Measurements from ENCODE around the gene C1QTNF2.

Gene C1QTNF2

GRCh38 chr5:160311491-160312133 lies 58.8 kb downstream of the C1QTNF2 start:
- H3K27ac ChIP-seq: no peak overlapping the region; the same call in 1 of the 2 replicates
- TF ChIP-seq, protein P1, sequence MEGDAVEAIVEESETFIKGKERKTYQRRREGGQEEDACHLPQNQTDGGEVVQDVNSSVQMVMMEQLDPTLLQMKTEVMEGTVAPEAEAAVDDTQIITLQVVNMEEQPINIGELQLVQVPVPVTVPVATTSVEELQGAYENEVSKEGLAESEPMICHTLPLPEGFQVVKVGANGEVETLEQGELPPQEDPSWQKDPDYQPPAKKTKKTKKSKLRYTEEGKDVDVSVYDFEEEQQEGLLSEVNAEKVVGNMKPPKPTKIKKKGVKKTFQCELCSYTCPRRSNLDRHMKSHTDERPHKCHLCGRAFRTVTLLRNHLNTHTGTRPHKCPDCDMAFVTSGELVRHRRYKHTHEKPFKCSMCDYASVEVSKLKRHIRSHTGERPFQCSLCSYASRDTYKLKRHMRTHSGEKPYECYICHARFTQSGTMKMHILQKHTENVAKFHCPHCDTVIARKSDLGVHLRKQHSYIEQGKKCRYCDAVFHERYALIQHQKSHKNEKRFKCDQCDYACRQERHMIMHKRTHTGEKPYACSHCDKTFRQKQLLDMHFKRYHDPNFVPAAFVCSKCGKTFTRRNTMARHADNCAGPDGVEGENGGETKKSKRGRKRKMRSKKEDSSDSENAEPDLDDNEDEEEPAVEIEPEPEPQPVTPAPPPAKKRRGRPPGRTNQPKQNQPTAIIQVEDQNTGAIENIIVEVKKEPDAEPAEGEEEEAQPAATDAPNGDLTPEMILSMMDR (conservative IDR thresholded peaks at IDR 0.05): no peak
- TF ChIP-seq ZFX (IDR thresholded peaks at IDR 0.05): no peak

- TF ChIP-seq, protein P1 (conservative IDR thresholded peaks at IDR 0.05): no peak
- TF ChIP-seq ZFX (IDR thresholded peaks at IDR 0.05): no peak
- no peak overlapping the region for H3K27ac ChIP-seq
Observed at GRCh38 chr5:160310552-160311295, 59.7 kb downstream of the C1QTNF2 start.

- H3K27ac ChIP-seq: no peak overlapping the region
- TF ChIP-seq, protein P1 (conservative IDR thresholded peaks at IDR 0.05): no peak
- TF ChIP-seq ZFX (IDR thresholded peaks at IDR 0.05): no peak
Observed at GRCh38 chr5:160310140-160310539, 60.3 kb downstream of the C1QTNF2 start.

DNA sequence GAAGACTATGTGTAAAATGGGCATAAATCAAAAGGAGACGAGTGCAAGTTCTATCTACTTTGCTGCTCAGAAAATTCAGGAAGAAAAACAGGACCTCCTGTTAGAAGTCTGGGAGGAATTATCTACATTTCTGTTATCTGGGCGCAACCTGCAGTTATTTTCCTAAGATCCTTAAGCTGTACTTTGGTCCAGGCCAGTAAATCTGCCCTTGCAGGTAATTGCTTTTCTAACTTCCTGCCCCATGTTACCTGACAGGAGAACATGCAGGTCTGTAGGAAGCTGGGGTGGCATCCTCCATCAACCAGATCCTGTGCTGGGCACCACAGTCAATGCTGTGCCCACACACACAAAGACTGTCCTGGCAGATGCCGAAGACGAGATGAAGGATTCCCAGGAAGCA lies 63.7 kb downstream of the C1QTNF2 start:
- no peak overlapping the region for H3K27ac ChIP-seq
- TF ChIP-seq ZFX (IDR thresholded peaks at IDR 0.05): no peak
- TF ChIP-seq, protein P1 (conservative IDR thresholded peaks at IDR 0.05): no peak

GRCh38 chr5:160305319-160305718 lies 65.1 kb downstream of the C1QTNF2 start:
- TF ChIP-seq, protein P1 (conservative IDR thresholded peaks at IDR 0.05): no peak
- no peak overlapping the region for H3K27ac ChIP-seq

DNA sequence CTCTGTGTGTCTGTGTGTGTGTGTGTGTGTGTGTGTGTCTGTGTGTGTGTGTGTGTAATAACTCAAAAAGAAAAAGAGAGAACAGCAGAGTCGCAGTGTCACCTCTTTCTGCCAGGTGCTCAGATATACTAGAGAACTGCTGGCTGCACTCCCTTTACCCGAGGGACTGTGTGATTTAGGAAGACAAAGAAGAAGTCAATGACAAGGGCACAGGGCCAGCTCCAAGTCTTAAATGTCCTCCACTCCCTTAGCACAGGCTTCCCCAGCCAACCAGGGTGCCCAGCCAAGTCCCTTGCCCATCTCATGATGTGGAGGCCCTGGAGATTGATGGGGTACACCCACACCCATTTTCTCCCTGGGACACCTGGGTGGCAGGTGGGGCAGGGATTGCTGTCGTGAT lies 66.7 kb downstream of the C1QTNF2 start:
- no peak for TF ChIP-seq ZFX (IDR thresholded peaks at IDR 0.05)
- TF ChIP-seq, protein P1 (conservative IDR thresholded peaks at IDR 0.05): no peak
- H3K27ac ChIP-seq: no peak overlapping the region

- H3K27ac ChIP-seq: no peak overlapping the region
- TF ChIP-seq ZFX (IDR thresholded peaks at IDR 0.05): no peak
- TF ChIP-seq, protein P1 (conservative IDR thresholded peaks at IDR 0.05): no peak
Observed at GRCh38 chr5:160298189-160298588, 72.2 kb downstream of the C1QTNF2 start.

All from C4-2B (cell line).